GM21717 (cell line): Measurements from ENCODE around the gene POLG2.
"Not testable (repeated sequence)": the region's sequence is repeated elsewhere in the genome, so short reads cannot be mapped to it uniquely, and the experiment has no call there.

Source experiments
- ATAC-seq: cut with Tn5 transposase; IDR thresholded peaks from one replicate; pipeline ENCODE4 v1.9.1; 2021; ENCODE audit warnings: mild to moderate bottlenecking, moderate library complexity; ENCODE audit not compliant: unreplicated experiment

POLG2 gene

DNA sequence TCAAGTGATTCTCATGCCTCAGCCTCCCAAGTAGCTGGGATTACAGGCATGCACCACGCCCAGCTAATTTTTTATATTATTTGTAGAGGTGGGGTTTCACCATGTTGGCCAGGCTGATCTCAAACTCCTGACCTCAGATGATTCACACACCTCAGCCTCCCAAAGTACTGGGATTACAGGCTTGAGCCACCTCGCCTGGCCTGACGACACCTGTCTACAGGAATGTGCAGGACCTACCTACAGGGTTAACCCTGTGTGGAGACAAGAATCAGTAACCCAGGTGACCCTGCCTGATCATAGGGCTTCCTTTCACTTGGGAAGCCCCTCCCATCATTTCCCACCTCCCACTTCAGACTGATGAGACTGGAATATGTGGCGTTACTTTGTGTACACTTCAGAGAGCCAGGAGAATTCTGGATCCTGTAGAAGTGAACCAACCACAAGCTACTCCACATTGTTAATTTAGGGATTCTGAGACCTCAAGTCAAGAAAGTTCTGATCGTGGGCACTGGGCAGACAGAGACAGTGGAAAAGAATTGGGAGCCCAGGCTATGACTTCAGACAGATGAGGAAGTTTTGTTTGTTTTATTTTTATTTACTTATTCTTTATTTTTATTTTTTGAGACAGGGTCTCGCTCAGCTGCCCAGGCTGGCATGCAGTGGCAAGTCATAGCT is 53.6 kb downstream of the POLG2 start:
- ATAC-seq: no peak

DNA sequence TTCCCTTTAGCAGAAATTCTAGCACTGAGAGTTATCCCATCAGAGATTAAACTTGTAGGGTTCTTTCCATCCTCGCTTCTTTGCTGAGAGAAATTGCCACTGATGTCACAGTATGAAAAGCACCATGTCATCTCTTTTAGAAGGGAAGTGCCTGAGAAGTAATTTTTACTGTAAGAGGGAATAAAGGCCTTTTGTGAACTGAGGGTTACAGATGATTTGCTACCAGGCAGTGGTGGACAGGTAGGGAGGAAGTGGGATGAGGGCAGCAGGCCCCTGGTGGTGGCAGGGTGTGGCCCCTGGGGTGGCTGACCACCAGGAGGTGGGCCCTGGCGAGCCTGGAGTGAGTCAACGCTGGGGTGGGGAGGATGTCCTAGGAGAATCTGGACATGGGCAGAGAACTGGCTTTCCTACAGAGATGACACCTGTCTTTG is 54.3 kb downstream of the POLG2 start:
- no peak for ATAC-seq

DNA sequence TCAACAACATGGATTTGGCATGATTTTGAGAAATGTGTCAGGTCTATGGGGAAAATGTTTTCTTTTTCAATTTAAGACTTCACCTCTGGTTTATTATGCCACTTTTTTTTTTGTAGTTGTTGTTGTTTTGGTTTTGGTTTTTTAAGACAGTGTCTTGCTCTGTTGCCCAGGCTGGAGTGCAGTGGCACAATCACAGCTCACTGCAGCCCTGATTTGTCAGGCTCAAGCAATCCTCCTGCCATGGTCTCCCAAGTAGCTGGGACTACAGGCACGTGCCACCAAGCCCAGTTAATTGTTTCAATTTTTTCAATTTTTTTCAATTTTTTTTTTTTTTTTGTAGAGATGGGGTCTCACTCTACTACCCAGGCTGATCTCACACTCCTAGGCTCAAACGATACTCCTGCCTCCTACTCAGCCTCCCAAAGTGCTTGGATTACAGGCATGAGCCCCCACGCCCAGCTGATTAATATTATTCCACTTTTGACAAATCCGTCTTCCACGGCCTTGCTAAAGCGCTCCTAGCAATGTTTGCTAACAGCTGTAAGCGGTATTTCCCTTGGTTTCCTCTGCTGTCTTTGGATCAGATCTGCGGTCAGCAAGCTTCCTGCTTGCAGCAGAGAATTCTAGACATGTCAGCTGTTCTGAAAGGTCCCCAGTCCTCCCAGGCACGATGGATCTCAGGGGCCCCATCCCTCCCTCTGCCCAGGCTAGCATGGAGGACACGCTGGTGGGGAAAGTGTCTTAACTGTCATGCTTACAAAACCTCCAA is 54.9 kb downstream of the POLG2 start:
- ATAC-seq: no peak

DNA sequence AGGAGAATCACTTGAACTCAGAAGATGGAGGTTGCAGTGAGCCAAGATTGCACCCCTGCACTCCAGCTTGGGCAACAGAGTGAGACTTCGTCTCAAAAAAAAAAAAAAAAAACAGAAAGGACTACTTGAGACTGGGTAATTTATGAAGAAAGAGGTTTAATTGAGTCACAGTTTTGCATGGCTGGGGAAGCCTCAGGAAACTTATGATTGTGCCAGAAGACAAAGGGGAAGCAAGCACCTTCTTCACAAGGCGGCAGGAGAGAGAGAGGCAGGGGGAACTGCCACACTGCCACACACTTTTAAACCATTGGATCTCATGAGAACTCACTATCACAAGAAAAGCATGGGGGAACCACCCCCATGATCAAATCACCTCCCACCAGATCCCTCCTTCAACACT is 56.9 kb downstream of the POLG2 start:
- no peak for ATAC-seq

DNA sequence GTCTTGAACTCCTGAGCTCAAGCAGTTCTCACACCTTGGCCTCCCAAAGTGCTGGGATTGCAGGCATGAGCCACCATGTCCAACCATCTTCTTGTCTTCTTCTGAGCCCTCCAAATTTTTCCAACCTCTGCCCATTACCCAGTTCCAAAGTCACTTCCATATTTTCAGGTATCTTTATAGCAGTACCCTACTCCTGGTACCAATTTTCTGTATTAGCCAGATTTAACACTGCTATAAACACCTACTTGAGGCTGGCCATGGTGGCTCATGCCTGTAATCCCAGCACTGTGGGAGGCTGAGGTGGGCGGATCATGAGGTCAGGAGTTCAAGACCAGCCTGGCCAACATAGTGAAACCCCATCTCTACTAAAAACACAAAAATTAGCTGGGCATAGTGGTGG is 57.3 kb downstream of the POLG2 start:
- ATAC-seq: not testable (repeated sequence)

DNA sequence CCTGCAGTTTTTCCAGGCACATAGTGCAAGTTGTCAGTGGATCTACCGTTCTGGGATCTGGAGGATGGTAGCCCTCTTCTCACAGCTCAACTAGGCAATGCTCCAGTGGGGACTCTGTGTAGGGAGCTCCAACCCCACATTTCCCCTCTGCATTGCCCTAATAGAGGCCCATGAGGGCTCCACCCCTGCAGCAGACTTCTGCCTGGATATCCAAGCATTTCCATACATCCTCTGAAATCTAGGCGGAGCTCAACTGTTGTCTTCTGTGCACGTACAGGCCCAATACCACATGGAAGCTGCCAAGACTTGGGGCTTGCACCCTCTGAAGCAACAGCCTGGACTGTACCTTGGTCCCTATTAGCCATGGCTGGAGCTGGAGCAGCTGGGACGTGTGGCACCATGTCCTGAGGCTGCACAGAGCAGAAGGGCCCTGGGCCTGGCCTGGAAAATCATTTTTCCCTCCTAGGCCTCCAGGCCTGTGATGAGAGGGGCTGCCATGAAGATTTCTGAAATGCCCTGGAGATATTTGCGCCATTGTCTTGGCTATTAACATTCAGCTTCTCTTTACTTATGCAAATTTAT is 58.8 kb downstream of the POLG2 start:
- no peak for ATAC-seq

DNA sequence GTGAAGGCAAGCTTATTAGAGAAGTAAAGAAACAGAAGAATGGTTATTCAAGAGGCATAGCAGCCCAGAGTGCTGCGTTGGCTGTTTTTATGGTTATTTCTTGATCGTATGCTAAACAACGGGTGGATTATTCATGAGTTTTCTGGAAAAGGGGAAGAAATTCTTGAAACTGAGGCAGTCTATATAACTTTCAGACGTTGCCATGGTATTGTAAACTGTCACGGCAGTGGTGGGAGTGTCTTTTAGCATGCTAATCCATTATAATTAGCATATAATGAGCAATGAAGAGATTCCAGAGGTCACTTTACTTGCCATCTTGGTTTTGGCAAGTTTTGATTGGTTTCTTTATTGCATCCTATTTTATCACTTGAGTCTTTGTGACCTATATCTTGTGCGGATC is 65.3 kb downstream of the POLG2 start:
- no peak for ATAC-seq

DNA sequence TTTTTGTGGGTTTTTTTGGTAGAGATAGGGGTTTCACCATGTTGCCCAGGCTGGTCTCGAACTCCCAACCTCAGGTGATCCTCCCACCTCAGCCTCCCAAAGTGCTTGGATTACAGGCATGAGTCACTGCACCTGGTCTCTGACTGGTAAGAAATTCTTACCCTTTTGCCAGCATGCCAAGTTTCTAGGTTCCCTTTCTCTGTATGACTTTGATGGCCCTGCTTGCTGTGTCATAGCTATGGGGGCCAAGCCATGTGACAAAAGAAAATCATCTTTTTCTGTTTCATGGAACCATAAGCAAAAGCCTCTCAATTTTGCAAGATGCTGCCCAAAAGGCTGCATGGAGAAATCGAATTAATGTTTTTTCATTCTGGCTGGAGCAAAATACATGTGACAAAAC is 66.8 kb downstream of the POLG2 start:
- not testable (repeated sequence) for ATAC-seq

GRCh38 chr17:64428406-64428805 is 68.4 kb downstream of the POLG2 start:
- ATAC-seq: no peak
